Inflammatory macrophage treated with lipopolysaccharide for 1 hour (primary cell): ENCODE results near the gene GRK2.
A peak's percentile ranks its signal among the peaks of the same experiment; 100 is the strongest.
"Not testable (repeated sequence)": the region's sequence is repeated elsewhere in the genome, so short reads cannot be mapped to it uniquely, and the experiment has no call there.

Source experiments
- DNase-seq, 2 donors: peaks; one replicate each; pipeline ENCODE4 v3.0.0-alpha.2; 2020 to 2022

GRK2 gene

GRCh38 chr11:67317205-67317887, 51.1 kb downstream of the GRK2 start:
- DNase-seq, result peak; percentile 89 to 99

- no peak for DNase-seq
Observed at GRCh38 chr11:67317888-67318555, 51.7 kb downstream of the GRK2 start.

- DNase-seq, result not testable (repeated sequence)
Observed at GRCh38 chr11:67318876-67319275, 52.6 kb downstream of the GRK2 start.

- DNase-seq, result no peak
Observed at GRCh38 chr11:67320011-67320410, 53.7 kb downstream of the GRK2 start.

- no peak for DNase-seq
Observed at GRCh38 chr11:67320691-67321090, 54.4 kb downstream of the GRK2 start.

- DNase-seq, result no peak
Observed at GRCh38 chr11:67321313-67321871, 55.1 kb downstream of the GRK2 start.

- no peak for DNase-seq
Observed at GRCh38 chr11:67322049-67322448, 55.8 kb downstream of the GRK2 start.

- DNase-seq, result no peak
Observed at GRCh38 chr11:67323526-67323925, 57.3 kb downstream of the GRK2 start.

GRCh38 chr11:67332081-67332691, 65.9 kb downstream of the GRK2 start:
- DNase-seq, result no peak
